Naive thymus-derived CD8-positive, alpha-beta T cell (primary cell): ENCODE results near the gene DUSP15. TPM values are rescaled to one million over a fixed set of nuclear protein-coding genes. Genes with fewer than 3 reads are reported as not detected.
"Not testable (repeated sequence)": the region's sequence is repeated elsewhere in the genome, so short reads cannot be mapped to it uniquely, and the experiment has no call there.

Experiments
- ATAC-seq, 2 donors: fragments of 150-1000 bp; cut with Tn5 transposase in 1 of 2; sonication (Bioruptor Pico), chemical (Tn5 transposase) in 1 of 2; 1 replicate in 1 of 2; 2 replicates in 1 of 2; pipeline ENCODE4 v1.10.0; 2021; ENCODE audit warnings: mild to moderate bottlenecking in 2 of 2, moderate library complexity in 2 of 2
- POLR2A ChIA-PET: fragments of 350-600 bp; sonication (Branson Sonifier 250); formaldehyde crosslinking; loops from one replicate; lab custom pipeline; 2021; ENCODE audit warnings: antibody characterized with exemption; lab: Charles Lee
- DNase-seq, 10 donors: peaks; one replicate each; pipeline versions ENCODE4 v3.0.0 to v3.0.0-alpha.2; 2020 to 2022
- H3K27ac Mint-ChIP-seq, 10 donors: one replicate each; pipeline ENCODE4 v1.8.0; 2020 to 2022; ENCODE audit warnings: mild to moderate bottlenecking in 10 of 10, mixed read lengths in 10 of 10, moderate library complexity in 4 of 10, inconsistent platforms in 1 of 10
- H3K27me3 Mint-ChIP-seq, 5 donors: one replicate each; pipeline ENCODE4 v1.8.0; 2021 to 2022; ENCODE audit warnings: mixed read lengths in 5 of 5
- H3K36me3 Mint-ChIP-seq, 3 donors: one replicate each; pipeline ENCODE4 v1.8.0; 2020 to 2022; ENCODE audit warnings: mixed read lengths in 3 of 3, mild to moderate bottlenecking in 2 of 3, inconsistent platforms in 1 of 3
- H3K4me1 Mint-ChIP-seq, 4 donors: one replicate each; pipeline ENCODE4 v1.8.0; 2021 to 2022; ENCODE audit warnings: mixed read lengths in 4 of 4
- H3K4me3 Mint-ChIP-seq, 10 donors: one replicate each; pipeline ENCODE4 v1.8.0; 2020 to 2022; ENCODE audit warnings: mild to moderate bottlenecking in 10 of 10, mixed read lengths in 10 of 10, moderate library complexity in 6 of 10, inconsistent platforms in 1 of 10
- H3K9me3 Mint-ChIP-seq, 9 donors: one replicate each; pipeline ENCODE4 v1.8.0; 2020 to 2022; ENCODE audit warnings: mixed read lengths in 9 of 9, mild to moderate bottlenecking in 3 of 9, inconsistent platforms in 1 of 9, moderate library complexity in 1 of 9
- polyA plus RNA-seq, 3 donors: library from polyadenylated mRNA; unstranded; fragments of 300-500 nt; fragmentation: Illumina TruSeq; gene quantifications; one replicate each; pipeline ENCODE4 v1.2.3, GENCODE V29; 2021
- total RNA-seq, 8 experiments: library from RNA in 2 of 8; stranded (reverse) in 2 of 8; gene quantifications; one replicate each; pipeline ENCODE4 v1.2.3 and lab custom pipeline; 2021 to 2026

Gene DUSP15, protein sequence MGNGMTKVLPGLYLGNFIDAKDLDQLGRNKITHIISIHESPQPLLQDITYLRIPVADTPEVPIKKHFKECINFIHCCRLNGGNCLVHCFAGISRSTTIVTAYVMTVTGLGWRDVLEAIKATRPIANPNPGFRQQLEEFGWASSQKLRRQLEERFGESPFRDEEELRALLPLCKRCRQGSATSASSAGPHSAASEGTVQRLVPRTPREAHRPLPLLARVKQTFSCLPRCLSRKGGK
- total RNA-seq (not detected), polyA plus RNA-seq (not detected), total RNA-seq (lab: John Stamatoyannopoulos, UW) (0 to 0.08 (median 0) reads per million in 6 experiments)

GRCh38 chr20:31869942-31870725, at the start of gene DUSP15, which contains the start of gene TTLL9:
Gene DUSP15 (minus strand): TSS chr20:31870527. CDS start chr20:31870337, 190 bp downstream.
Gene TTLL9 (plus strand): TSS chr20:31870634. CDS start chr20:31871127, 493 bp downstream.
- H3K27ac Mint-ChIP-seq, result peak within 1 kb of the TSS in 7 of 10 donors; percentile 9 to 90 (median 66)

GRCh38 chr20:31919410-31920155, 49.3 kb upstream of the DUSP15 start:
- peaks cover 0 to 2% (median 2%) of the 10 kb centered on the region in 4 donors for H3K4me1 Mint-ChIP-seq
- peaks cover 12 to 48% (median 21%) of the 10 kb centered on the region in 5 donors for H3K27me3 Mint-ChIP-seq
- no peak overlapping the region for H3K27ac Mint-ChIP-seq
- H3K4me3 Mint-ChIP-seq, result no peak overlapping the region
- H3K9me3 Mint-ChIP-seq, result peaks cover 0 to 2% (median 0%) of the 10 kb centered on the region in 9 donors
- DNase-seq (no peak), ATAC-seq (no peak)
- POLR2A ChIA-PET, result no interaction called here
- no peaks in the 10 kb centered on the region for H3K36me3 Mint-ChIP-seq

More at GRCh38 chr20:31869942-31870725, at the start of gene DUSP15, which contains the start of gene TTLL9:
- Mint-ChIP-seq H3K9me3 (no peaks in the 10 kb centered on the region), H3K27me3 (peaks cover 11 to 54% (median 27%) of the 10 kb centered on the region in 5 donors), H3K36me3 (peaks cover 2 to 5% (median 4%) of the 10 kb centered on the region in 3 donors), H3K4me1 (peaks cover 6 to 22% (median 16%) of the 10 kb centered on the region in 4 donors), H3K4me3 (peak within 1 kb of the TSS; percentile 78 to 96 (median 91))
- DNase-seq (peak in 1 of 10 donors; percentile 22), ATAC-seq (peak; percentile 59 to 64)
- POLR2A ChIA-PET, result no interaction called here

DNA sequence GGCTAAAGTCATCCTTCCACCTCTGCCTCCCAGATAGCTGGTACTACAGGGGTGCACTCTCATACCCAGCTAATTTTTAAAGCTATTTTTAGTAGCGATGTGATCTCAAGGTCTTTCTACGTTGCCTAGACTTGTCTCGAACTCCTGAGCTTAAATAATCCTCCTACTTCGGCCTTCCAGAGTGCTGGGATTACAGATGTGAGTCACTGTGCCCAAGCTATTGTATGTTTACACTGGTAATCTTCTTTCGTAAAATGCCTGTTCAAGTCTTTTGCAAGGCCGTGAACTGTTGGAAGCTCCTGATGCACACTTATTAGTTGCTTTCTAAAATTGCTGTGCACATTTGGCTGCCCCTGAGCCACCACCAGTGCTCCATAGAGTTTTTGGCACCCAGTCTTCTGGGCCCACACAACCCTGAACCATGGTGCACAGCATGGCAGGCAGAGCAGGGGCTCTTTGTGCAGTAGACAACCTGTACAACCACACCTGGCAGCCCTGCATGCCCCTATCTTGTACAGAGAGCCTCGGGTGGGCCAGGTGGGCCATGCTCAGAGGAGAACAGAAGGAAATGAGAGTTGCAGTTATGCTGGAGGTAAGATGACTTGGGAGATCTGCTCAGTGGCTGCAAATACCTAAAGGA, 48.3 kb upstream of the DUSP15 start:
- DNase-seq (no peak), ATAC-seq (no peak)
- H3K36me3 Mint-ChIP-seq, result no peaks in the 10 kb centered on the region
- peaks cover 5 to 38% (median 11%) of the 10 kb centered on the region in 5 donors for H3K27me3 Mint-ChIP-seq
- no peak overlapping the region for H3K27ac Mint-ChIP-seq
- POLR2A ChIA-PET, result no interaction called here
- H3K4me3 Mint-ChIP-seq, result no peak overlapping the region
- peaks cover 0 to 2% (median 0%) of the 10 kb centered on the region in 9 donors for H3K9me3 Mint-ChIP-seq
- peaks cover 0 to 2% (median 2%) of the 10 kb centered on the region in 4 donors for H3K4me1 Mint-ChIP-seq

DNA sequence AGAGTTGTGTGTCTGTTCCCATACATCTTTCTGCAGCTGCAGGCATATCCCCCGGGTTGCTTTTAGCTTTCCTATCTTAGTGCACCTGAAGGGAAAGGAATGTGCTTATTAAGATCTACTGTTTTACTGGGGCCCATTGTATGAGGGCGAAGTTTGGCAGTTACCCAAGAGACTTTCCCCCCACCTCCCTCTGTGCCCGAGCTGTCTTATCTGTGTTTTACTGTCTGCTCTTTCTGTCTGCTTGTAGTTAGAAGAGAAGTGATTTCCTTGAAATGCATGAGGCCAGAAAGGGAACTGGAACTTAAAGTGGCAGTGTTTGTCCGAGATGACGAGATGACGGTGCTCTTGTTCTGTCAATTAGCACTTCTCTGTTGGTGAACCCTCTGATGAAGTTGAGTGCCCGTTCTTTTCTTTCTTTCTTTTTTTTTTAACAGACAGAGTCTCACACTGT, 47.7 kb upstream of the DUSP15 start:
- H3K27ac Mint-ChIP-seq, DNase-seq, H3K36me3 Mint-ChIP-seq, H3K9me3 Mint-ChIP-seq, ATAC-seq, H3K4me3 Mint-ChIP-seq, POLR2A ChIA-PET, H3K4me1 Mint-ChIP-seq: not testable (repeated sequence)
- peaks cover 5 to 32% (median 11%) of the 10 kb centered on the region in 5 donors for H3K27me3 Mint-ChIP-seq

- peaks cover 0 to 2% (median 0%) of the 10 kb centered on the region in 9 donors for H3K9me3 Mint-ChIP-seq
- no peak for ATAC-seq
- H3K27ac Mint-ChIP-seq, result no peak overlapping the region
- H3K36me3 Mint-ChIP-seq, result no peaks in the 10 kb centered on the region
- H3K27me3 Mint-ChIP-seq, result peaks cover 0 to 24% (median 11%) of the 10 kb centered on the region in 5 donors
- DNase-seq, result no peak
- no peak overlapping the region for H3K4me3 Mint-ChIP-seq
- POLR2A ChIA-PET, result no interaction called here
- H3K4me1 Mint-ChIP-seq, result peaks cover 0 to 2% (median 2%) of the 10 kb centered on the region in 4 donors
Measured at GRCh38 chr20:31916708-31917107, 46.4 kb upstream of the DUSP15 start.

- Mint-ChIP-seq H3K9me3 (peaks cover 0 to under 1% (median 0%) of the 10 kb centered on the region in 9 donors), H3K27me3 (peaks cover 0 to 20% (median 10%) of the 10 kb centered on the region in 5 donors), H3K4me1 (peaks cover 0 to 2% (median 1%) of the 10 kb centered on the region in 4 donors), H3K27ac (no peak overlapping the region), H3K36me3 (no peaks in the 10 kb centered on the region), H3K4me3 (no peak overlapping the region)
- ATAC-seq, result no peak
- no peak for DNase-seq
- POLR2A ChIA-PET, result no interaction called here
Measured at GRCh38 chr20:31915491-31916280, 45.4 kb upstream of the DUSP15 start.

DNA sequence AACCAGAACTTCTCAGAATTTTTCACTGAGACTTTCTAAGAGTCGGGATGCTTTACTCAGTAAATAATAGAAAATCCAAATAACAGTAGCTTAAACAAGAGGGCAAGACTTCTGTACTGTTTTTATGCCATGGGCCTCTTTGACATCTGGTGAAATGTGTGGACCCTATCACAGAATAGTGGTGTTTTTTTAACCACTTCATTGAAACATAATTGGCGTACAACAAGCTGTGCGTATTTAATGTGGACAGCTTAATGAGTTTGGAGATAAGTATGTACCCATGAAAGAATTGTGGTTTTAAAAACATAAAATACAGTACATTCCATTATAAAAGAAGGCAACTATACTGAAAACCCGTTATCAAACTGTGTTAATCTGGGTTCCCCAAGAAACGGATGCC, 43.8 kb upstream of the DUSP15 start:
- Mint-ChIP-seq H3K9me3 (no peaks in the 10 kb centered on the region), H3K4me3 (no peak overlapping the region), H3K27me3 (peaks cover 0 to 10% (median 0%) of the 10 kb centered on the region in 5 donors), H3K4me1 (peaks cover 0 to 2% (median 0%) of the 10 kb centered on the region in 4 donors), H3K36me3 (no peaks in the 10 kb centered on the region), H3K27ac (no peak overlapping the region)
- POLR2A ChIA-PET, result no interaction called here
- ATAC-seq, result no peak
- no peak for DNase-seq

GRCh38 chr20:31913431-31914157, 43.3 kb upstream of the DUSP15 start:
- no peak for ATAC-seq
- Mint-ChIP-seq H3K36me3 (no peaks in the 10 kb centered on the region), H3K27me3 (peaks cover 0 to 7% (median 2%) of the 10 kb centered on the region in 5 donors), H3K9me3 (no peaks in the 10 kb centered on the region), H3K4me1 (peaks cover 0 to 2% (median 0%) of the 10 kb centered on the region in 4 donors), H3K4me3 (no peak overlapping the region), H3K27ac (no peak overlapping the region)
- DNase-seq, result no peak
- POLR2A ChIA-PET, result no interaction called here

DNA sequence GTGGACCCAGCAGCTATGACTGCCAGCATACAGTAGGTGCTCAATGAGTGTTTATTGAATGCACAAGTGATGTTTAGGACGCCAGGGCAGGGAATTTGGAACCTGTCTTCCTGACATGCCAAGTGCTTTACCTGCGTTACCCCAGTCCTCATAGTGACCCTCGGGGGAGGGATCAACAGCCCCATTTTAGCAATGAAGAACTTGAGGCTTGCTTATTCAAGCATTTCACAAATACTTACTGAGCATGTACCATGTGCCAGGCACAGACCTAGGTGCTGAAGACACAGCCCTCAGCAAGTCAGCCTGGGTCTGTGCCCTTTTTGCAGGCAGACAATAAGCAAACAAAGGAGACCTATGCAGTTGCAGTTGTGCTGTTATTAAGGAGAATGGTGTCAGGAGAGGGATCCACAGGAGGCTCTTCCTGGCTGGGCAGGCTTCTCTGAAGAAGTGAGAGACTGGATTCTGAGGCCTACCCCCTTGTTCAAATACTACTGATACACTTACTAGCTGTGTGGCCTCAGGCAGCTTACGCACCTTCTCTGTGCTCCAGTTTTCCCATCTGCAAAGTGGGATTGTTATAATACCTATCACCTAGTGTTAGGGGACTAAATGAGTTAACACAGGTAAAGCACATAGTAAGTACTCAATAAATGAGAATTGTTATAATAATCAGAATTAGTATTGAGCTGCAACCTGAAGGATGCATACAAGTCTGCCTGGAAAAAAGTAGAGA, 39.9 kb upstream of the DUSP15 start:
- H3K9me3 Mint-ChIP-seq, result no peaks in the 10 kb centered on the region
- no peak overlapping the region for H3K27ac Mint-ChIP-seq
- peaks cover 0 to 1% (median 0%) of the 10 kb centered on the region in 4 donors for H3K4me1 Mint-ChIP-seq
- no peak for DNase-seq
- POLR2A ChIA-PET, result no interaction called here
- no peak overlapping the region for H3K4me3 Mint-ChIP-seq
- no peaks in the 10 kb centered on the region for H3K36me3 Mint-ChIP-seq
- ATAC-seq, result no peak
- H3K27me3 Mint-ChIP-seq, result peaks cover 0 to 10% (median 0%) of the 10 kb centered on the region in 5 donors

DNA sequence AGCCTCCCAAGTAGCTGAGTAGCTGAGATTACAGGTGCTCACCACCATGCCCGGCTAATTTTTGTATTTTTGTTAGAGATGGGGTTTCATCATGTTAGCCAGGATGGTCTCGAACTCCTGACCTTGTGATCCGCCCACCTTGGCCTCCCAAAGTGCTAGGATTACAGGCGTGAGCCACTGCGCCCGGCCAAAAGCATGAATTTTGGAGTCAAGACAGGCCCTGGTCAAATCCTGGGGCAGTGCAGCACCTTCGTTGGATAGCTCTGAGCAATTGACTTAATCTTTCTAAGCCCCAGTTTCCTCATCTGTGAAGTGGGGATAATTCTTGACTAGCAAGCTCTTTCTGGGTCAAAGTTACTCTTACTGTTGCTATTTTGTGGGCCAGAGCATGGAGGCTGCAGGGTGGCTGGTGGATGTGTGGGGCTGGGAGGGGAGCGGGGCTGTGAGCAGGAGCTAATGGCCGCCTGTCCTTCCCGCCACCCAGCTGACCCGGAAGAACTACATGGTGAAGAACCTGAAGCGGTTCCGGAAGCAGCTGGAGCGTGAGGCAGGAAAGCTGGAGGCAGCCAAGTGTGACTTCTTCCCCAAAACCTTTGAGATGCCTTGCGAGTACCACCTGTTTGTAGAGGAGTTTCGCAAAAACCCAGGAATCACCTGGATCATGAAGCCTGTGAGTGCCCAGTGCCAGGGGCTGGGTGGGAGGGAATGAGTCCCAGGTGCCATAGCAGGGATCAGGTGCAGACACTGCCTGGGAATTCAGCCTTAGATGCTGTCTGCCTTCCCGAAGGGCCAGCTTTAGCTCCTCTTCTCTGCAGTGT, 39.1 kb upstream of the DUSP15 start:
- Mint-ChIP-seq H3K9me3 (no peaks in the 10 kb centered on the region), H3K27me3 (peaks cover 0 to 10% (median 0%) of the 10 kb centered on the region in 5 donors), H3K36me3 (no peaks in the 10 kb centered on the region), H3K4me1 (peaks cover 0 to 1% (median 0%) of the 10 kb centered on the region in 4 donors), H3K4me3 (no peak overlapping the region), H3K27ac (no peak overlapping the region)
- POLR2A ChIA-PET, result no interaction called here
- ATAC-seq (no peak), DNase-seq (no peak)
